PC-9 (cell line): Measurements from ENCODE around the gene ZBED6. TPM values are rescaled to one million over a fixed set of nuclear protein-coding genes. Genes with fewer than 3 reads are reported as not detected.

Experiments
- BruUV-seq: library from RNA; stranded (reverse); fragments of 400-500 nt; replicated peaks from 2 replicates; lab custom pipeline; 2021; lab: Mats Ljungman, UMichigan
- CTCF ChIA-PET: fragments of 300-600 bp; sonication (Branson Sonifier 250); formaldehyde crosslinking; loops from one replicate; lab custom pipeline; 2022; ENCODE audit warnings: antibody characterized with exemption; lab: Charles Lee
- POLR2A ChIA-PET: fragments of 300-600 bp; sonication (Branson Sonifier 250); formaldehyde crosslinking; loops from one replicate; lab custom pipeline; 2022; ENCODE audit warnings: antibody characterized with exemption; ENCODE audit not compliant: unreplicated experiment; lab: Charles Lee
- DNase-seq, 2 experiments: peaks; one replicate each; pipeline versions ENCODE4 v3.0.0 to v3.0.0-alpha.2; 2015 to 2022; ENCODE audit warnings: mixed read lengths in 1 of 2
- H2AFZ ChIP-seq: fragments of 200-600 bp; sonication (generic); 2 replicates; pipeline ENCODE4 v1.8.1; 2017; ENCODE audit warnings: antibody characterized with exemption
- H3F3A ChIP-seq: fragments of 200-600 bp; sonication (generic); 2 replicates; pipeline ENCODE4 v1.8.1; 2017; ENCODE audit warnings: antibody characterized with exemption, mild to moderate bottlenecking, low read depth; ENCODE audit not compliant: insufficient read depth
- H3K27ac ChIP-seq: fragments of 200-600 bp; sonication (generic); 2 replicates; pipeline ENCODE4 v1.6.1; 2016; ENCODE audit warnings: mixed run types
- H3K27me3 ChIP-seq: fragments of 200-600 bp; sonication (generic); 2 replicates; pipeline ENCODE4 v1.6.1; 2016; ENCODE audit warnings: low read depth, mixed run types; ENCODE audit not compliant: insufficient read depth
- H3K36me3 ChIP-seq: fragments of 200-600 bp; sonication (generic); 2 replicates; pipeline ENCODE4 v1.6.1; 2016; ENCODE audit warnings: low read depth, mixed run types
- H3K4me1 ChIP-seq: fragments of 200-600 bp; sonication (generic); replicated peaks from 2 replicates; pipeline ENCODE4 v1.6.1; 2016; ENCODE audit warnings: mixed run types; ENCODE audit not compliant: insufficient read depth
- H3K4me2 ChIP-seq: fragments of 200-600 bp; sonication (generic); 2 replicates; pipeline ENCODE4 v1.6.1; 2017; ENCODE audit warnings: mixed run types
- H3K4me3 ChIP-seq: fragments of 200-600 bp; sonication (generic); 2 replicates; pipeline ENCODE4 v1.6.1; 2016; ENCODE audit warnings: mixed run types
- H3K79me2 ChIP-seq: fragments of 200-600 bp; sonication (generic); 2 replicates; pipeline ENCODE4 v1.6.1; 2017; ENCODE audit warnings: low read depth, mixed run types
- H3K9me2 ChIP-seq: fragments of 200-600 bp; sonication (generic); 2 replicates; pipeline ENCODE4 v1.8.1; 2017; ENCODE audit warnings: mild to moderate bottlenecking; ENCODE audit not compliant: insufficient read depth
- H3K9me3 ChIP-seq: fragments of 200-600 bp; sonication (generic); 2 replicates; pipeline ENCODE4 v1.8.1; 2016; ENCODE audit warnings: low read depth; ENCODE audit not compliant: insufficient read depth
- H4K20me1 ChIP-seq: fragments of 200-600 bp; sonication (generic); 2 replicates; pipeline ENCODE4 v1.8.1; 2017; ENCODE audit not compliant: insufficient read depth
- EZH2 ChIP-seq: fragments of 200-600 bp; sonication (generic); IDR thresholded peaks from 2 replicates; pipeline ENCODE4 v1.8.0; 2017; ENCODE audit warnings: antibody characterized with exemption, low read depth
- intact Hi-C: fragments of 100-400 bp; cut with micrococcal nuclease; formaldehyde crosslinking; loops from one replicate; pipeline ENCODE4 v1.10.0; 2022; ENCODE audit not compliant: unreplicated experiment
- total RNA-seq: library from RNA; stranded (reverse); gene quantifications from 2 replicates; pipeline ENCODE4 v1.2.3, GENCODE V29; 2021
- TF ChIP-seq, protein P1 (sequence below): fragments of 200-600 bp; sonication (generic); conservative IDR thresholded peaks from 2 replicates; pipeline ENCODE4 v1.6.1; 2017; ENCODE audit warnings: mixed run types, antibody characterized with exemption, mild to moderate bottlenecking, moderate library complexity

ZBED6 gene
- total RNA-seq, 1 experiment from 2014 or later, result 32.7 TPM

DNA sequence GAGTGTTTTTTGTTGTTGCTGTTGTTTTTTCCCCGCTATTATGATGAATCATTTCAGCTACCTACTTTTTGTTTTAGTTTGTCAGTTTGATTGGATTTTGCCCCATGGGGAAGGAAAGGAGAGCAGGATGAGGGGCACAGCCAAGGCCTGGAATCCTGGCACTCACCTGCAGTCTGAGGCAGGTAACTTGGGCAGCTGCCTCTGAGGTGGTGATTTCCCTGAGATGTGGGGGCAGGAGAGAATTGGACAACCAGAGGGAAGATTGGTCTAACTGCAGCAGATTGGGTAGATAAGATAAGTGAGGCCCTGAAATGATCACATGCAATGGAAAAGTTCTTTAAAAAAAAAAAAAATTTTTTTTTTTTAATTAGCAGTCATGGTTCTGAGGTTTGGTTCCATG, 31.9 kb upstream of the ZBED6 start:
- Histone ChIP-seq H4K20me1 (no peaks in the 10 kb centered on the region), H3K9me3 (no peaks in the 10 kb centered on the region), H3K4me1 (peaks cover 8% of the 10 kb centered on the region), H3K79me2 (no peaks in the 10 kb centered on the region), H3K4me3 (no peak overlapping the region), H3K27me3 (no peaks in the 10 kb centered on the region), H3F3A (0 out of 2 replicates have a peak, but pooled peaks cover 4% of the 10 kb centered on the region), H3K4me2 (no peak overlapping the region), H2AFZ (no peak overlapping the region), H3K9me2 (no peaks in the 10 kb centered on the region), H3K27ac (no peak overlapping the region), H3K36me3 (no peaks in the 10 kb centered on the region)
- CTCF ChIA-PET, result no interaction called here
- no TSS peak for BruUV-seq
- intact Hi-C loops, result no loop called here
- TF ChIP-seq, protein P1, sequence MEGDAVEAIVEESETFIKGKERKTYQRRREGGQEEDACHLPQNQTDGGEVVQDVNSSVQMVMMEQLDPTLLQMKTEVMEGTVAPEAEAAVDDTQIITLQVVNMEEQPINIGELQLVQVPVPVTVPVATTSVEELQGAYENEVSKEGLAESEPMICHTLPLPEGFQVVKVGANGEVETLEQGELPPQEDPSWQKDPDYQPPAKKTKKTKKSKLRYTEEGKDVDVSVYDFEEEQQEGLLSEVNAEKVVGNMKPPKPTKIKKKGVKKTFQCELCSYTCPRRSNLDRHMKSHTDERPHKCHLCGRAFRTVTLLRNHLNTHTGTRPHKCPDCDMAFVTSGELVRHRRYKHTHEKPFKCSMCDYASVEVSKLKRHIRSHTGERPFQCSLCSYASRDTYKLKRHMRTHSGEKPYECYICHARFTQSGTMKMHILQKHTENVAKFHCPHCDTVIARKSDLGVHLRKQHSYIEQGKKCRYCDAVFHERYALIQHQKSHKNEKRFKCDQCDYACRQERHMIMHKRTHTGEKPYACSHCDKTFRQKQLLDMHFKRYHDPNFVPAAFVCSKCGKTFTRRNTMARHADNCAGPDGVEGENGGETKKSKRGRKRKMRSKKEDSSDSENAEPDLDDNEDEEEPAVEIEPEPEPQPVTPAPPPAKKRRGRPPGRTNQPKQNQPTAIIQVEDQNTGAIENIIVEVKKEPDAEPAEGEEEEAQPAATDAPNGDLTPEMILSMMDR, result no peak
- no peak for TF ChIP-seq EZH2
- DNase-seq, result no peak
- POLR2A ChIA-PET, result no interaction called here

DNA sequence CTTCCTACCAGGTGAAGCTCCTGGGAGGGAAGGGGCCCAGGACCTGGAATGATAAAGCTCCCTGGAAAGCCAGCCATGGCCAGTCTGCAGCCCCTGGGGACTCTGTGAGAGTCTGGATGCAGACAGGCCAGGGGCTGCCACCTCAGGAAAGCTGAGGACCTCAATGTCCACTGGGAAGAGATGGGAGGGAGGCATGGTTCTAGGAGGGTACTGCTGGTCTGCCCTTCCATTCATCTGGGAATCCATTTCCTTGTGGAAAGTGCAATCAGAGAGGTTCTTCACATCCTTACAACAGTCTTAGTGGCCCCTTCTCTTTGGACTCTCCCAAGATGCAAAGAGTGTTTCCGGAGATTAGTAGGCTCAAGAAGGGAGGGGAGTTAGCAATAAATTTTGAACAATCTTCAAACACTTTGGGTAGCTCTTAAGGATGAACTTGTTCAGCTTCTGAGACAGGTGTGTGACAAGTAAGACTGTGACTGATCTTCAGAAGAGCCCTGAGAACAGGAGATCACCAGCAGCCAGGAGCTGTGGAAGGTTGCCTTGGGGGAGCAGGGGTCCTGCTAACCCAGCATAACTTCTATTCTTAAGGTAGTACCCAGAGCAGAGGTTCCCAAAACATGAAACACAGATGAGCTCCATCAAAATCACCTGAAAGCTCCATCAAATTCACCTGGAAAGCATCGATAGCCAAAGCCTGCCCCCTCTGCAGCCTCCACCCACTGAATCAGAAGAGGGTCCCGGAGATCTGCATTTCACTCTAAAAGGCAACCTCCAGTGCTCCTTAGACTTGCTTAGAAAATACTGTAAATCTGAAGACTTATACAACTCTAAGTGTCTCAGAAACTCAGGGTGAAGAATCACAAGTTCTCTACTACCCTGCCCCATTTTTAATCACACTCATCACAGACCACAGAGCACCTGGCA, 31.1 kb upstream of the ZBED6 start:
- intact Hi-C loops, result no loop called here
- ChIA-PET POLR2A (no interaction called here), CTCF (no interaction called here)
- Histone ChIP-seq H4K20me1 (no peaks in the 10 kb centered on the region), H3K9me2 (no peaks in the 10 kb centered on the region), H3K27me3 (no peaks in the 10 kb centered on the region), H3K4me1 (peaks cover 8% of the 10 kb centered on the region), H3K27ac (no peak overlapping the region), H3K36me3 (no peaks in the 10 kb centered on the region), H3K9me3 (no peaks in the 10 kb centered on the region), H3K4me3 (no peak overlapping the region), H2AFZ (no peak overlapping the region), H3F3A (0 out of 2 replicates have a peak, but pooled peaks cover 4% of the 10 kb centered on the region), H3K4me2 (no peak overlapping the region), H3K79me2 (no peaks in the 10 kb centered on the region)
- no peak for DNase-seq
- no peak for TF ChIP-seq EZH2
- TF ChIP-seq, protein P1, result no peak
- no TSS peak for BruUV-seq

DNA sequence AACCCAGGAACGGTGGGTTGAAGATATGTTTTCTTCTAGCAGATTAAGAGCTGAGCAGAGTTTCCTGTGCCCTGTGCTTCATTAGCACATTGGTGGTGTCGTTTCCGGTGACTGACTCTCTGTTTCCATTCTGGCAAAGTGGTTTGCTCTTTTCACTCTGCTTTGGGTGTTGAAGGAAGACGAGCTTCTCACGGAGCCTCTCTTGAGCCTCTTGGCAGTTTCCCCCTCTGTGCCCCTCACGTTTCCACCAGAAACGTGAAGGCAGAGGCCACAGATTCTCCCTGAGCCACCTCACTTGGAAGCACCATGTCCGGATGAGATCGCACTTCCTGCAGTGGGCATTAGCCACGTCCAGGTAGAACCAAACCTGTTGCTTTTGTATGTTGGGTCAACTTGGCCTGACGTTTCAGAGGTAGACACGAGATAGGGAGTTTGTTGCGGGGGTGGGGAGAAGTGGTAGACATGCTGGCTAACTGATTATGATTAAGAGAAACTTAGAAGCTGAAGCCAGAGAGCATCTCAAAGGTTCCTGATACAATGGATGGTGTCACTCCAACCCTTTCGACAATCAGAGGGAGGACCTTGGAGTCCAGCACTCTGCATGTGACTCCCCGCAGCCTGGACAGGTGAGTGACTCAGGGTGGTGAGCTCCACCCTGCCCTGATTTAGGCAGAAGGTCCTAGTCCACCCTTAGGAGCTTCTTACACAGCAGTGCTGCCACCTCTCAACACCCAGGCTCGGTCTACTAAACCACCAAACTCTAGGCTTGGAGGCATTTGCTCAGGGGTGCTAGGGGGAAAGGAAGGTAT, 30.2 kb upstream of the ZBED6 start, which contains the start of gene LAX1:
LAX1 (plus strand) TSS at position 155 of the 809 bp plus-strand sequence; CDS start at position 538, 383 bp downstream.
- TF ChIP-seq EZH2, result no peak
- Histone ChIP-seq H2AFZ (no peak within 1 kb of the TSS), H4K20me1 (no peaks in the 10 kb centered on the region), H3K4me2 (peak within 1 kb of the TSS; percentile 9; the same call in 1 of the 2 replicates), H3K27ac (no peak within 1 kb of the TSS), H3K79me2 (no peaks in the 10 kb centered on the region), H3K9me3 (no peaks in the 10 kb centered on the region), H3K4me1 (peaks cover 8% of the 10 kb centered on the region), H3F3A (0 out of 2 replicates have a peak, but pooled peaks cover 4% of the 10 kb centered on the region), H3K27me3 (no peaks in the 10 kb centered on the region), H3K4me3 (no peak within 1 kb of the TSS), H3K9me2 (no peaks in the 10 kb centered on the region), H3K36me3 (no peaks in the 10 kb centered on the region)
- ChIA-PET CTCF (no interaction called here), POLR2A (no interaction called here)
- no TSS peak for BruUV-seq
- intact Hi-C loops, result no loop called here
- no peak for DNase-seq
